Immature natural killer cell (primary cell): ENCODE measurements around the gene GRIN2A. TPM values are rescaled to one million over a fixed set of nuclear protein-coding genes. Genes with fewer than 3 reads are reported as not detected.

Experiments used
- DNase-seq, 3 donors: peaks; one replicate each; pipeline ENCODE4 v3.0.0; 2022; ENCODE audit warnings: mixed read lengths in 1 of 3
- H3K27ac Mint-ChIP-seq, 6 donors: one replicate each; pipeline ENCODE4 v1.8.0; 2020; ENCODE audit warnings: mixed read lengths in 6 of 6, mild to moderate bottlenecking in 5 of 6, inconsistent platforms in 4 of 6, moderate library complexity in 3 of 6
- H3K27me3 Mint-ChIP-seq, 3 donors: one replicate each; pipeline ENCODE4 v1.8.0; 2020 to 2021; ENCODE audit warnings: low read depth in 3 of 3, mild to moderate bottlenecking in 3 of 3, mixed read lengths in 3 of 3, moderate library complexity in 3 of 3, inconsistent platforms in 1 of 3
- H3K36me3 Mint-ChIP-seq, 3 donors: one replicate each; pipeline ENCODE4 v1.8.0; 2020; ENCODE audit warnings: mixed read lengths in 3 of 3, inconsistent platforms in 2 of 3, mild to moderate bottlenecking in 2 of 3
- H3K4me1 Mint-ChIP-seq, 2 donors: one replicate each; pipeline ENCODE4 v1.8.0; 2020; ENCODE audit warnings: inconsistent platforms in 2 of 2, mild to moderate bottlenecking in 2 of 2, mixed read lengths in 2 of 2, moderate library complexity in 1 of 2
- H3K4me3 Mint-ChIP-seq, 5 donors: one replicate each; pipeline ENCODE4 v1.8.0; 2020; ENCODE audit warnings: mild to moderate bottlenecking in 5 of 5, mixed read lengths in 5 of 5, inconsistent platforms in 3 of 5, moderate library complexity in 3 of 5
- H3K9me3 Mint-ChIP-seq, 6 donors: one replicate each; pipeline ENCODE4 v1.8.0; 2020; ENCODE audit warnings: mild to moderate bottlenecking in 6 of 6, mixed read lengths in 6 of 6, inconsistent platforms in 4 of 6, moderate library complexity in 3 of 6
- polyA plus RNA-seq, 3 donors: library from polyadenylated mRNA; unstranded; fragments of 300-500 nt; fragmentation: Illumina TruSeq; gene quantifications; one replicate each; pipeline ENCODE4 v1.2.3, GENCODE V29; 2021

Gene GRIN2A
- polyA plus RNA-seq, 3 donors from 2014 or later, result not detected

- Mint-ChIP-seq H3K27ac (no peak overlapping the region), H3K27me3 (peaks cover 0 to 15% (median 3%) of the 10 kb centered on the region in 3 donors), H3K4me3 (no peak overlapping the region), H3K4me1 (no peaks in the 10 kb centered on the region), H3K36me3 (no peaks in the 10 kb centered on the region), H3K9me3 (no peaks in the 10 kb centered on the region)
- DNase-seq, result no peak
Measured at GRCh38 chr16:10205688-10206087, 23.5 kb upstream of the GRIN2A start.

GRCh38 chr16:10202649-10203048 lies 20.4 kb upstream of the GRIN2A start:
- no peak overlapping the region for H3K27ac Mint-ChIP-seq
- H3K27me3 Mint-ChIP-seq, result peaks cover 2 to 8% (median 4%) of the 10 kb centered on the region in 3 donors
- DNase-seq, result no peak
- no peaks in the 10 kb centered on the region for H3K36me3 Mint-ChIP-seq
- no peaks in the 10 kb centered on the region for H3K9me3 Mint-ChIP-seq
- H3K4me3 Mint-ChIP-seq, result no peak overlapping the region
- no peaks in the 10 kb centered on the region for H3K4me1 Mint-ChIP-seq

- Mint-ChIP-seq H3K27me3 (peaks cover 2 to 10% (median 4%) of the 10 kb centered on the region in 3 donors), H3K9me3 (no peaks in the 10 kb centered on the region), H3K4me3 (no peak overlapping the region), H3K36me3 (no peaks in the 10 kb centered on the region), H3K27ac (no peak overlapping the region), H3K4me1 (no peaks in the 10 kb centered on the region)
- no peak for DNase-seq
Measured at GRCh38 chr16:10200637-10201586, 18.7 kb upstream of the GRIN2A start.

GRCh38 chr16:10196999-10197398 lies 14.8 kb upstream of the GRIN2A start:
- no peaks in the 10 kb centered on the region for H3K36me3 Mint-ChIP-seq
- H3K4me3 Mint-ChIP-seq, result no peak overlapping the region

GRCh38 chr16:10191096-10191495 lies 8.9 kb upstream of the GRIN2A start:
- peaks cover 2 to 5% (median 4%) of the 10 kb centered on the region in 3 donors for H3K27me3 Mint-ChIP-seq
- H3K36me3 Mint-ChIP-seq, result no peaks in the 10 kb centered on the region
- no peak overlapping the region for H3K4me3 Mint-ChIP-seq
- H3K9me3 Mint-ChIP-seq, result no peaks in the 10 kb centered on the region
- no peak for DNase-seq
- H3K27ac Mint-ChIP-seq, result no peak overlapping the region
- H3K4me1 Mint-ChIP-seq, result no peaks in the 10 kb centered on the region

More at GRCh38 chr16:10196999-10197398, 14.8 kb upstream of the GRIN2A start:
- Mint-ChIP-seq H3K27me3 (peaks cover 2 to 9% (median 4%) of the 10 kb centered on the region in 3 donors), H3K27ac (no peak overlapping the region), H3K9me3 (no peaks in the 10 kb centered on the region), H3K4me1 (no peaks in the 10 kb centered on the region)
- DNase-seq, result no peak

- Mint-ChIP-seq H3K4me1 (no peaks in the 10 kb centered on the region), H3K4me3 (no peak overlapping the region), H3K9me3 (no peaks in the 10 kb centered on the region), H3K27me3 (peaks cover 4 to 5% (median 5%) of the 10 kb centered on the region in 3 donors), H3K36me3 (no peaks in the 10 kb centered on the region), H3K27ac (no peak overlapping the region)
- no peak for DNase-seq
Measured at GRCh38 chr16:10189861-10190390, 7.7 kb upstream of the GRIN2A start.

- Mint-ChIP-seq H3K4me1 (peaks cover 0 to 2% of the 10 kb centered on the region in 2 donors), H3K27me3 (peaks cover 7 to 17% (median 11%) of the 10 kb centered on the region in 3 donors), H3K27ac (no peak overlapping the region), H3K9me3 (no peaks in the 10 kb centered on the region), H3K36me3 (no peaks in the 10 kb centered on the region), H3K4me3 (no peak overlapping the region)
- DNase-seq, result no peak
Measured at GRCh38 chr16:10188236-10188635, 6.0 kb upstream of the GRIN2A start.

GRCh38 chr16:10181196-10182162 lies 749 bp downstream of the GRIN2A start:
- H3K9me3 Mint-ChIP-seq, result peaks cover 0 to 1% (median 0%) of the 10 kb centered on the region in 6 donors
- H3K27ac Mint-ChIP-seq, result no peak overlapping the region
- no peaks in the 10 kb centered on the region for H3K36me3 Mint-ChIP-seq
- no peak overlapping the region for H3K4me3 Mint-ChIP-seq
- H3K27me3 Mint-ChIP-seq, result peaks cover 8 to 24% (median 17%) of the 10 kb centered on the region in 3 donors
- H3K4me1 Mint-ChIP-seq, result peaks cover 0 to 2% of the 10 kb centered on the region in 2 donors
- no peak for DNase-seq

- no peak for DNase-seq
- Mint-ChIP-seq H3K27ac (no peak overlapping the region), H3K4me1 (peaks cover 0 to 2% of the 10 kb centered on the region in 2 donors), H3K9me3 (peaks cover 0 to 1% (median 0%) of the 10 kb centered on the region in 6 donors), H3K4me3 (no peak overlapping the region), H3K27me3 (peaks cover 8 to 24% (median 14%) of the 10 kb centered on the region in 3 donors), H3K36me3 (no peaks in the 10 kb centered on the region)
Measured at GRCh38 chr16:10180771-10181163, 1.5 kb downstream of the GRIN2A start.

GRCh38 chr16:10180042-10180770 lies 2.0 kb downstream of the GRIN2A start:
- peaks cover 0 to 2% of the 10 kb centered on the region in 2 donors for H3K4me1 Mint-ChIP-seq
- no peaks in the 10 kb centered on the region for H3K36me3 Mint-ChIP-seq
- peaks cover 8 to 24% (median 14%) of the 10 kb centered on the region in 3 donors for H3K27me3 Mint-ChIP-seq
- peaks cover 0 to 1% (median 0%) of the 10 kb centered on the region in 6 donors for H3K9me3 Mint-ChIP-seq
- H3K27ac Mint-ChIP-seq, result no peak overlapping the region
- DNase-seq, result no peak
- no peak overlapping the region for H3K4me3 Mint-ChIP-seq

GRCh38 chr16:10178526-10178925 lies 3.7 kb downstream of the GRIN2A start:
- DNase-seq, result no peak
- peaks cover 0 to 1% (median 0%) of the 10 kb centered on the region in 6 donors for H3K9me3 Mint-ChIP-seq
- no peak overlapping the region for H3K4me3 Mint-ChIP-seq
- H3K27me3 Mint-ChIP-seq, result peaks cover 5 to 15% (median 7%) of the 10 kb centered on the region in 3 donors
- H3K36me3 Mint-ChIP-seq, result no peaks in the 10 kb centered on the region
- no peak overlapping the region for H3K27ac Mint-ChIP-seq
- peaks cover 0 to 2% of the 10 kb centered on the region in 2 donors for H3K4me1 Mint-ChIP-seq

GRCh38 chr16:10178080-10178479 lies 4.1 kb downstream of the GRIN2A start:
- H3K27me3 Mint-ChIP-seq, result peaks cover 5 to 16% (median 5%) of the 10 kb centered on the region in 3 donors
- peaks cover 0 to 1% (median 0%) of the 10 kb centered on the region in 6 donors for H3K9me3 Mint-ChIP-seq
- H3K27ac Mint-ChIP-seq, result no peak overlapping the region
- no peak for DNase-seq
- no peaks in the 10 kb centered on the region for H3K4me1 Mint-ChIP-seq
- H3K4me3 Mint-ChIP-seq, result no peak overlapping the region
- no peaks in the 10 kb centered on the region for H3K36me3 Mint-ChIP-seq
